ENCODE measurements around the gene RAB36. TPM values are rescaled to one million over a fixed set of nuclear protein-coding genes. Genes with fewer than 3 reads are reported as not detected.

The RAB36 gene
- total and polyA plus RNA-seq, 8 donors = 3.8 to 15.0 (median 10.1) TPM

DNA sequence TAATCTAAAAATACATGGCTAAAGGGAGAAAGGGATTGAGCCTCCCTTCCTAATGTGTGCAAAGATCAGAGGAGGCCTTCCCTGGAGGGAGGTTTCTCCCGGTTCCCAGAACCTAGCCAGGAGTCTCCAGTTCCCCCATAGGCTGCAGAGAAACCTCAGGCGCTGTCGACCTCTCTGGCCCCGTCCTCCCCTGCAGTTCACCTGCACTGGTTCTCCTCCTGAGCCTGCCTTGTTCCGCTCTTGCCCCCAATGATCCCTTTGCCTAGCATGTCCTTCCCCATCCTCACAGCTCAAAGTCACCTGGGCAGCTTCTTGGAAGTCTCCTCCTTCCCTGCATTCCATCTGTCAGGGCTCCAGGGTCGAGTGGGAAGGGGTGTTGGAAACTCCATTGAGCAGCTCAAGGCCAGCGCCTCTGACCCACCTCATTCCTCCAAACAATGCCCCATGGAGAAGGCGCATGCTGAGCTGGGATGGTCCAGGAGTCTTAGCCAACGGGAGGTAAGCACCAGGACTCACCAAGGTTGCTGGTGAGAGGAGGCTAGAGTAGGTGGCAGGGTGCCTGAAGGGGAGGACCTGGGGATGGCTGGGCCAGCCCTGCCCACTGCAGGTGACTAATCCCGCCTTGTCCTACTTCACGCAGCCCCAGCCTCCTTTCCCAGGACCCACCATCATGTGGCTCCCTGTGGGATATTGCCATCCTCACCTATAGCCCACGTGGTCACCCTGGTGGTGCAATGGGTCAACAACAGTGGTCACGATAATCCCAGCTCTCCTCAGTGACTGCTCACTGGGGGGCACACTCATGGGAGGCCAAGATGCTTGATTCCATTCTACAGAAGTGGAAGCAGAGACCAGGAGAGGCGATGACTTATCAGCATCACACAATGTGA lies 18.9 kb upstream of the RAB36 start:
- ATAC-seq = no peak

DNA sequence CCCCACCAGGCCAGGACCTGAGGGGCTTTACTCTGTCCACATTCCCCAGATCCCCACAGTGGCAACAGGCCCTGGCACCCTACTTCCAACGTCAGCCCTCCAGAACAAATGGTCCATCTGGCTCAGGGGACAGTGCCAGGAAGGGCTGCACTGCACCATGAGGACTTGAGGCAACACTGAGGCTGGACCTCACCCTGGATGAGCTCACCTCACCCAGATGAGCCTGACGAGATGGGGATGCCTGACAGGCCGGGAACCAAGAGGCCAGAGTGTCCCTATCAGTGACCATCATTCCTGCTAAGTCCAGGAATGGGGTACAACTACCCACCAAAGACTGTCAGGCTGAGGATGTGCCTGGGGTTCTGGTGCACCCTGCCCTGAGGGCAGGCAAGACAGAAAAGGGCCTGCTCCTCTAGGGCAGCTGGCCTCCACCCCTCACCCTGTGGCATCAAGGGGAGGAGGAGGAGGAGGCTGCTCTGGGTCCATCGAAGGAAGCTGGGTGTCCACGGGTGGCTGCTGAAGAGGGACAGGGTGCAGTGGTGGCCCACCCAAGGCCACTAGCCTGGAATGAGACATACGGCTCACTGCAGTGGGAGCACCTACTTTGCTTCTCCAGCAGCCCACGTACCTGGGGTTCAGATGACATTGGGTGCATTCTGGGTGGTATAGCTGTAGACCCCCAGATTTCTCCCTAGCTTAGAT lies 18.1 kb upstream of the RAB36 start:
- Histone ChIP-seq H3K27ac (no peak overlapping the region), H3K4me3 (no peak overlapping the region), H3K4me1 (no peaks in the 10 kb centered on the region), H3K9me3 (no peaks in the 10 kb centered on the region), H3K27me3 (no peaks in the 10 kb centered on the region), H3K36me3 (no peaks in the 10 kb centered on the region)
- TF ChIP-seq, protein P1, sequence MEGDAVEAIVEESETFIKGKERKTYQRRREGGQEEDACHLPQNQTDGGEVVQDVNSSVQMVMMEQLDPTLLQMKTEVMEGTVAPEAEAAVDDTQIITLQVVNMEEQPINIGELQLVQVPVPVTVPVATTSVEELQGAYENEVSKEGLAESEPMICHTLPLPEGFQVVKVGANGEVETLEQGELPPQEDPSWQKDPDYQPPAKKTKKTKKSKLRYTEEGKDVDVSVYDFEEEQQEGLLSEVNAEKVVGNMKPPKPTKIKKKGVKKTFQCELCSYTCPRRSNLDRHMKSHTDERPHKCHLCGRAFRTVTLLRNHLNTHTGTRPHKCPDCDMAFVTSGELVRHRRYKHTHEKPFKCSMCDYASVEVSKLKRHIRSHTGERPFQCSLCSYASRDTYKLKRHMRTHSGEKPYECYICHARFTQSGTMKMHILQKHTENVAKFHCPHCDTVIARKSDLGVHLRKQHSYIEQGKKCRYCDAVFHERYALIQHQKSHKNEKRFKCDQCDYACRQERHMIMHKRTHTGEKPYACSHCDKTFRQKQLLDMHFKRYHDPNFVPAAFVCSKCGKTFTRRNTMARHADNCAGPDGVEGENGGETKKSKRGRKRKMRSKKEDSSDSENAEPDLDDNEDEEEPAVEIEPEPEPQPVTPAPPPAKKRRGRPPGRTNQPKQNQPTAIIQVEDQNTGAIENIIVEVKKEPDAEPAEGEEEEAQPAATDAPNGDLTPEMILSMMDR (IDR thresholded peaks at IDR 0.05) = no peak
- peak in 1 of 4 donors; percentile 46 for DNase-seq
- intact Hi-C loops (cut with DNase I) = no loop called here
- ATAC-seq = no peak

More for the DNA sequence above, 18.9 kb upstream of the RAB36 start:
- peak in 1 of 4 donors; percentile 43 for DNase-seq
- Histone ChIP-seq H3K4me1 (no peaks in the 10 kb centered on the region), H3K4me3 (no peak overlapping the region), H3K9me3 (no peaks in the 10 kb centered on the region), H3K27ac (no peak overlapping the region), H3K36me3 (no peaks in the 10 kb centered on the region), H3K27me3 (no peaks in the 10 kb centered on the region)
- intact Hi-C loops (cut with DNase I) = no loop called here
- TF ChIP-seq, protein P1 (IDR thresholded peaks at IDR 0.05) = no peak

DNA sequence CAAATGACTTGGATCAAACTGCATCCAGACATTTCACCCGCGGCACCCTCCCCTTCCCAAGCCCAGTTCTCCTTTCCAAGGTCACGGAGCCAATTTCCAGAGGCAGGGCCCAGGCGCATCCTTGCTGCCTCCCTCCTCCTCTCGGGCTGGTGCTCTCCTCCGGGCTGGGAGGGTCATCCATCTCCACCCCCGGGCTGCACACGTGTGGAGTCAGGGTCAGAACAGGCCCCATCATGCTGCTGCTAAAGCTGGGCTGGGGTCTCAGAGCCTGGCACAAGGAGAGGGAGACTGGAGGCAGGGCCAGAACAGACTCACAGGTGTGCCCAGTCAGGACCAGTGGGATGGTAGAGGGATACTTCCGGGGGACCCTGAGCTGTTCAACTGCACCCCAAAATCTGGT lies 17.5 kb upstream of the RAB36 start:
- Histone ChIP-seq H3K36me3 (no peaks in the 10 kb centered on the region), H3K27me3 (no peaks in the 10 kb centered on the region), H3K4me1 (no peaks in the 10 kb centered on the region), H3K4me3 (no peak overlapping the region), H3K9me3 (no peaks in the 10 kb centered on the region), H3K27ac (no peak overlapping the region)
- TF ChIP-seq, protein P1 (IDR thresholded peaks at IDR 0.05) = no peak
- no peak for ATAC-seq
- intact Hi-C loops (cut with DNase I) = no loop called here
- DNase-seq = peak in 1 of 4 donors; percentile 39

GRCh38 chr22:23128269-23129108 lies 16.8 kb upstream of the RAB36 start:
- Histone ChIP-seq H3K9me3 (no peaks in the 10 kb centered on the region), H3K4me3 (no peak overlapping the region), H3K27me3 (no peaks in the 10 kb centered on the region), H3K36me3 (no peaks in the 10 kb centered on the region), H3K27ac (no peak overlapping the region), H3K4me1 (no peaks in the 10 kb centered on the region)
- peak; percentile 92 for ATAC-seq
- DNase-seq = peak in 3 of 4 donors; percentile 64 to 79 (median 74)
- intact Hi-C loops (cut with DNase I) = no loop called here
- TF ChIP-seq, protein P1 (IDR thresholded peaks at IDR 0.05) = peak; percentile 61 to 69
